Activated CD8-positive, alpha-beta T cell treated with anti-CD3 and anti-CD28 coated beads for 36 hours (primary cell): ENCODE results near the gene KLHL40. TPM values are rescaled to one million over a fixed set of nuclear protein-coding genes. Genes with fewer than 3 reads are reported as not detected.

Experiments
- ATAC-seq: fragments of 200-7000 bp; cut with Tn5 transposase; one replicate; pipeline ENCODE4 v1.10.0; 2021; ENCODE audit warnings: mild to moderate bottlenecking, moderate library complexity
- CTCF ChIA-PET: fragments of 350-600 bp; sonication (Branson Sonifier 250); formaldehyde crosslinking; loops from one replicate; lab custom pipeline; 2021; ENCODE audit warnings: antibody characterized with exemption; lab: Charles Lee
- POLR2A ChIA-PET: fragments of 350-600 bp; sonication (Branson Sonifier 250); formaldehyde crosslinking; loops from one replicate; lab custom pipeline; 2021; ENCODE audit warnings: antibody characterized with exemption; lab: Charles Lee
- DNase-seq: peaks from one replicate; pipeline ENCODE4 v3.0.0-alpha.2; 2020
- H3K27ac Mint-ChIP-seq: one replicate; pipeline ENCODE4 v1.8.0; 2021; ENCODE audit warnings: mild to moderate bottlenecking, mixed read lengths
- H3K27me3 Mint-ChIP-seq: one replicate; pipeline ENCODE4 v1.8.0; 2021; ENCODE audit warnings: mixed read lengths
- H3K36me3 Mint-ChIP-seq: one replicate; pipeline ENCODE4 v1.8.0; 2021; ENCODE audit warnings: low read depth, mixed read lengths
- H3K4me1 Mint-ChIP-seq: one replicate; pipeline ENCODE4 v1.8.0; 2021; ENCODE audit warnings: low read depth, mixed read lengths
- H3K4me3 Mint-ChIP-seq: one replicate; pipeline ENCODE4 v1.8.0; 2021; ENCODE audit warnings: mild to moderate bottlenecking, moderate library complexity, mixed read lengths
- H3K9me3 Mint-ChIP-seq: one replicate; pipeline ENCODE4 v1.8.0; 2021; ENCODE audit warnings: mixed read lengths
- CTCF ChIP-seq: fragments of 200-600 bp; IDR thresholded peaks from one replicate; pipeline ENCODE4 v1.8.0; 2022; ENCODE audit warnings: antibody characterized with exemption, mild to moderate bottlenecking
- intact Hi-C: fragments of 100-400 bp; cut with micrococcal nuclease; formaldehyde crosslinking; loops from one replicate; pipeline ENCODE4 v1.10.0; 2022
- total RNA-seq, 2 experiments: library from RNA; stranded (reverse); gene quantifications; one replicate each; pipeline ENCODE4 v1.2.3, GENCODE V29; 2021

The KLHL40 gene
- total RNA-seq, 2 experiments from 2014 or later: not detected

- Mint-ChIP-seq H3K36me3 (peaks cover 35% of the 10 kb centered on the region), H3K4me3 (no peak overlapping the region), H3K9me3 (no peaks in the 10 kb centered on the region), H3K27me3 (no peaks in the 10 kb centered on the region), H3K4me1 (peaks cover 4% of the 10 kb centered on the region), H3K27ac (peak overlapping the region; percentile 27)
- DNase-seq (no peak), ATAC-seq (no peak)
- TF ChIP-seq CTCF: no peak
- CTCF ChIA-PET: no interaction called here
- intact Hi-C loops: no loop called here
- POLR2A ChIA-PET: interaction anchor here (1.8 kb wide), 1 partner anchor 14 kb away, joined by 3 read pairs; no protein-coding TSS in a partner anchor
Measured at GRCh38 chr3:42640771-42641370, 44.5 kb upstream of the KLHL40 start.

GRCh38 chr3:42647821-42648459 lies 37.4 kb upstream of the KLHL40 start:
- Mint-ChIP-seq H3K36me3 (peaks cover 23% of the 10 kb centered on the region), H3K9me3 (no peaks in the 10 kb centered on the region), H3K4me1 (peaks cover 4% of the 10 kb centered on the region), H3K27me3 (no peaks in the 10 kb centered on the region), H3K27ac (peak overlapping the region; percentile 47), H3K4me3 (no peak overlapping the region)
- TF ChIP-seq CTCF: no peak
- intact Hi-C loops: no loop called here
- CTCF ChIA-PET: interaction anchor here (0.9 kb wide), 1 partner anchor 11 kb away, joined by 4 read pairs; no protein-coding TSS in a partner anchor
- DNase-seq (no peak), ATAC-seq (no peak)
- POLR2A ChIA-PET: interaction anchor here (0.9 to 1.0 kb wide), 2 partner anchors 11 to 13 kb away, joined by 3 read pairs; no protein-coding TSS in a partner anchor

- intact Hi-C loops: no loop called here
- Mint-ChIP-seq H3K4me1 (peaks cover 9% of the 10 kb centered on the region), H3K4me3 (no peak overlapping the region), H3K27ac (no peak overlapping the region), H3K9me3 (no peaks in the 10 kb centered on the region), H3K36me3 (peaks cover 17% of the 10 kb centered on the region), H3K27me3 (peaks cover 5% of the 10 kb centered on the region)
- DNase-seq (no peak), ATAC-seq (no peak)
- ChIA-PET POLR2A (no interaction called here), CTCF (no interaction called here)
- no peak for TF ChIP-seq CTCF
Measured at GRCh38 chr3:42649006-42649405, 36.3 kb upstream of the KLHL40 start.

GRCh38 chr3:42649783-42650182 lies 35.6 kb upstream of the KLHL40 start:
- no peak overlapping the region for H3K27ac Mint-ChIP-seq
- H3K27me3 Mint-ChIP-seq: peaks cover 5% of the 10 kb centered on the region
- H3K4me3 Mint-ChIP-seq: no peak overlapping the region
- ATAC-seq (no peak), DNase-seq (no peak)
- H3K9me3 Mint-ChIP-seq: no peaks in the 10 kb centered on the region
- ChIA-PET CTCF (no interaction called here), POLR2A (no interaction called here)
- intact Hi-C loops: no loop called here
- peaks cover 9% of the 10 kb centered on the region for H3K4me1 Mint-ChIP-seq
- H3K36me3 Mint-ChIP-seq: peaks cover 12% of the 10 kb centered on the region
- TF ChIP-seq CTCF: no peak
